ENCODE measurements around the gene GPN1. TPM values are rescaled to one million over a fixed set of nuclear protein-coding genes. Genes with fewer than 3 reads are reported as not detected.

GPN1 gene
- polyA plus RNA-seq (2013, experiment 1 of 2), result 46.1 TPM
- 48.0 TPM for polyA plus RNA-seq (2013, experiment 2 of 2)

GRCh38 chr2:27628767-27629709, at the start of gene GPN1, which contains the start of gene CCDC121:
GPN1 (plus strand) TSS chr2:27629050; CDS start chr2:27629059, 9 bp downstream.
CCDC121 (minus strand) TSS chr2:27629012; CDS start chr2:27627799, 1,213 bp downstream.
- Histone ChIP-seq H3K4me1 (ENCODE audit: insufficient read depth, low read length) (peaks cover 6% of the 10 kb centered on the region; the same call in 1 of the 2 replicates), H3K9me3 (ENCODE audit: insufficient read depth, low read depth, low read length) (no peaks in the 10 kb centered on the region), H3K27me3 (ENCODE audit: insufficient read depth, low read length) (no peaks in the 10 kb centered on the region), H3K9ac (ENCODE audit: low read depth, low read length) (peak within 1 kb of the TSS; percentile 97), H3K27ac (ENCODE audit: low read depth, low read length) (peak within 1 kb of the TSS; percentile 61; the same call in 1 of the 2 replicates), H3K36me3 (ENCODE audit: insufficient read depth, low read length) (peaks cover 35% of the 10 kb centered on the region), H3K4me3 (ENCODE audit: low read length) (peak within 1 kb of the TSS; percentile 90)
- WGBS, result 3% methylated on average over 44 of the region's 44 CpGs

DNA sequence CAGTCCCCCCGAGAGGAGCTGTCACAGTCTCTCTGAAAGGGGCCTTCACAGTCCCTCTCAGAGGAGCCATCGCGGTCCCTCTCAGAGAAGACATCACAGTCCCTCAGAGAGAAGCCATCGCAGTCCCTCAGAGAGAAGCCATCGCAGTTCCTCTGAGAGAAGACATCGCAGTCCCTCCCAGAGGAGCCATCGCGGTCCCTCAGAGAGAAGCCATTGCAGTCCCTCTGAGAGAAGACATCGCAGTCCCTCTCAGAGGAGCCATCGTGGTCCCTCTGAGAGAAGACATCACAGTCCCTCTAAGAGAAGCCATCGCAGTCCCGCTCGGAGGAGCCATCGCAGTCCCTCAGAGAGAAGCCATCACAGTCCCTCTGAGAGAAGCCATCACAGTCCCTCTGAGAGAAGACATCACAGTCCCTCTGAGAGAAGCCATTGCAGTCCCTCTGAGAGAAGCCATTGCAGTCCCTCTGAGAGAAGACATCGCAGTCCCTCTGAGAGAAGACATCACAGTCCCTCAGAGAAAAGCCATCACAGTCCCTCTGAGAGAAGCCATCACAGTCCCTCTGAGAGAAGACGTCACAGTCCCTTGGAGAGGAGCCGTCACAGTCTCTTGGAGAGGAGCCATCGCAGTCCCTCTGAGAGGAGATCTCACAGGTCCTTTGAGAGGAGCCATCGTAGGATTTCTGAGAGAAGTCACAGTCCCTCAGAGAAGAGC, 47.3 kb upstream of the GPN1 start:
- no peak overlapping the region for H3K9ac ChIP-seq (ENCODE audit: low read depth, low read length)
- peaks cover 6% of the 10 kb centered on the region; the same call in 1 of the 2 replicates for H3K4me1 ChIP-seq (ENCODE audit: insufficient read depth, low read length)
- H3K27me3 ChIP-seq (ENCODE audit: insufficient read depth, low read length), result peaks cover 27% of the 10 kb centered on the region; the same call in 1 of the 2 replicates
- no peak overlapping the region for H3K4me3 ChIP-seq (ENCODE audit: low read length)
- no peak overlapping the region for H3K27ac ChIP-seq (ENCODE audit: low read depth, low read length)
- 95% methylated on average over 19 of the region's 19 CpGs for WGBS
- peaks cover 3% of the 10 kb centered on the region; the same call in 1 of the 2 replicates for H3K9me3 ChIP-seq (ENCODE audit: insufficient read depth, low read depth, low read length)
- H3K36me3 ChIP-seq (ENCODE audit: insufficient read depth, low read length), result no peaks in the 10 kb centered on the region

- 89% methylated on average over 16 of the region's 16 CpGs for WGBS
- no peaks in the 10 kb centered on the region for H3K36me3 ChIP-seq (ENCODE audit: insufficient read depth, low read length)
- 0 out of 2 replicates have a peak, but pooled peaks cover 2% of the 10 kb centered on the region for H3K9me3 ChIP-seq (ENCODE audit: insufficient read depth, low read depth, low read length)
- peak overlapping the region; percentile 52 for H3K9ac ChIP-seq (ENCODE audit: low read depth, low read length)
- H3K4me3 ChIP-seq (ENCODE audit: low read length), result peak overlapping the region; percentile 74
- 0 out of 2 replicates have a peak overlapping the region, but pooled peaks have one; percentile 25 for H3K27ac ChIP-seq (ENCODE audit: low read depth, low read length)
- H3K27me3 ChIP-seq (ENCODE audit: insufficient read depth, low read length), result peaks cover 22% of the 10 kb centered on the region; the same call in 1 of the 2 replicates
- peaks cover 6% of the 10 kb centered on the region; the same call in 1 of the 2 replicates for H3K4me1 ChIP-seq (ENCODE audit: insufficient read depth, low read length)
Observed at GRCh38 chr2:27582129-27582694, 46.6 kb upstream of the GPN1 start.

DNA sequence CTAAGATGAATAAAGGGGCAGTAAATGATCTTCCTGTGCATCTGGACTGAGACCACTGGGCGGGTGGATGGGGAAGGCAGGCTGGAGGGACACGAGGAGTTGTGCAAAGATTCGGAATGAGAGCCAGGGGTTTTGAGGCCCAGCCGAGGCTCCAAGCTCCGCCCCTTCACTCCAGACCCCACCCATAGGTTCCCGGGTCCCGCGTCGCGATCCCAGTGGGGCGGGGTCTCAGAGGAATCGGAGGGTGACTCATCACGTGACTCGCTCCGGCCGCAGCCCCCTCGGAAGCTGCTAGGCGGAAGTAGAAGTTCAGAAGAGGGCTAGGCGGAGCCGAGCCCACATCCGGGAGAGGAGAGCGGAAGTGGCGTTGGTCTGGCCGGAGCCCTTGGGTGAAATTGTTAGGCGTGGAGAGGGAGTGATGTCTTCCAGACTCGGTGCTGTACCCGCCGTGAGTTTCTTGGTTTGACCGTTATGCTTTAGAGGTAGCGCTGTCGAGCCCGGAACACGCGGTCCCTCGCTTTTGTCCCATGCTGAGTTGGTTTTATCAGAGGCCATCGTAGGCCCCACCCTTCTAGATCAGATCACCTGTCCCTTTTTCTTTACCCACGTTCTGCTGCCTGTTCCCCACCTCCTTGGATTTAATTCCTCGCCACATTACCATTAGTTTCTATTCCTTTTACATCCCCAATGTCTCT, 46.0 kb upstream of the GPN1 start, which contains the start of gene ZNF512:
ZNF512 (plus strand) TSS at position 348 of the 695 bp plus-strand sequence; CDS start at position 419, 71 bp downstream.
- Histone ChIP-seq H3K4me3 (ENCODE audit: low read length) (peak within 1 kb of the TSS; percentile 74), H3K9ac (ENCODE audit: low read depth, low read length) (peak within 1 kb of the TSS; percentile 79), H3K36me3 (ENCODE audit: insufficient read depth, low read length) (no peaks in the 10 kb centered on the region), H3K27ac (ENCODE audit: low read depth, low read length) (0 out of 2 replicates have a peak within 1 kb of the TSS, but pooled peaks have one; percentile 25), H3K9me3 (ENCODE audit: insufficient read depth, low read depth, low read length) (no peaks in the 10 kb centered on the region), H3K4me1 (ENCODE audit: insufficient read depth, low read length) (peaks cover 6% of the 10 kb centered on the region; the same call in 1 of the 2 replicates), H3K27me3 (ENCODE audit: insufficient read depth, low read length) (peaks cover 22% of the 10 kb centered on the region; the same call in 1 of the 2 replicates)
- 3% methylated on average over 38 of the region's 38 CpGs for WGBS

DNA sequence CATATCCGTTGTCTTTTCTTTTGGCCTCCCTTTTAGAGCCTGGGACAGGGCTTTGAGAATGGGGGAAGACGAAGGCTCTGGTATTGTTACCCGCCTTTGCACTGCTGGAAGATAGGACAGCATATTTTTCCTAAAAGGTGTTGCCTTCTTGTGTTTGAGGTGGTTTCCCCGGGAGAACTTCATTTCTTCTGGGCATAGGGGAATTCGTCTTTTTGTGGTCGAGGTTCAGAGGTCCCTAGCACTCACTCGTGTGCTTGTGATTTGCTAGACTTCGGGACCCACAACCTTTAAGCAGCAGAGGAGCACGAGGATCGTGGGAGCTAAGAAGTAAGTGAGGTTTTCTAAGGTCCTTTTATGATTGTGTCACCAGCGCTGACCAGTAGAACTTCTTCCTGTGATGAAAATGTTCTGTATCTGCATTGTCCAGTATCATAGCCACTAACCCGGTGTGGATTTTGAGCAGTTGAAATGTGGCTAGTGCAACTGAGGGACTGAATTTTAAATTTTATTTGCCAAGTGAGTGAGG, 45.4 kb upstream of the GPN1 start:
- H3K27ac ChIP-seq (ENCODE audit: low read depth, low read length), result no peak overlapping the region
- H3K4me1 ChIP-seq (ENCODE audit: insufficient read depth, low read length), result peaks cover 6% of the 10 kb centered on the region; the same call in 1 of the 2 replicates
- 5% methylated on average over 12 of the region's 12 CpGs for whole genome bisulfite sequencing
- H3K4me3 ChIP-seq (ENCODE audit: low read length), result peak overlapping the region; percentile 74
- H3K9ac ChIP-seq (ENCODE audit: low read depth, low read length), result peak overlapping the region; percentile 79
- H3K36me3 ChIP-seq (ENCODE audit: insufficient read depth, low read length), result no peaks in the 10 kb centered on the region
- H3K27me3 ChIP-seq (ENCODE audit: insufficient read depth, low read length), result peaks cover 16% of the 10 kb centered on the region; the same call in 1 of the 2 replicates
- no peaks in the 10 kb centered on the region for H3K9me3 ChIP-seq (ENCODE audit: insufficient read depth, low read depth, low read length)

GRCh38 chr2:27584597-27584996, 44.3 kb upstream of the GPN1 start:
- Histone ChIP-seq H3K27ac (ENCODE audit: low read depth, low read length) (no peak overlapping the region), H3K9me3 (ENCODE audit: insufficient read depth, low read depth, low read length) (no peaks in the 10 kb centered on the region; the same call in 1 of the 2 replicates), H3K4me3 (ENCODE audit: low read length) (peak overlapping the region; percentile 74), H3K36me3 (ENCODE audit: insufficient read depth, low read length) (no peaks in the 10 kb centered on the region), H3K4me1 (ENCODE audit: insufficient read depth, low read length) (peaks cover 6% of the 10 kb centered on the region; the same call in 1 of the 2 replicates), H3K27me3 (ENCODE audit: insufficient read depth, low read length) (peaks cover 12% of the 10 kb centered on the region; the same call in 1 of the 2 replicates), H3K9ac (ENCODE audit: low read depth, low read length) (no peak overlapping the region; the same call in 1 of the 2 replicates)
- 85% methylated on average over 3 of the region's 3 CpGs for WGBS

DNA sequence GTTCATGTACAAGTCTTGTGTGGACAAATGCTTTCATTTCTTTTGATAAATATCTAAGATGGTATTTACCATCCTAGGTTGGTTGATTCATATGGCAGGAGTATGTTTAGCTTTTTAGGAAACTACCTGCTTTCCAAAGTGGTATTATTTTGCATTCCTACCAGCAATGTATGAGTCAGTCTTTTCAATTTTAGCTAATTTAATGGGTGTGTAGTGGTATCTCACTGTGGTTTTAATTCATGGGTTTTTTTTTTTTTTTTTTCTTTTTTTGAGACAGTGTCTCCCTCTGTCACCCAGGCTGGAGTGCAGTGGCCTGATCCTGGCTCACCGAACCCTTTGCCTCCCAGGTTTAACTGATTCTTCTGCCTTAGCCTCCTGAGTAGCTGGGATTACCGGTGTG, 41.8 kb upstream of the GPN1 start:
- WGBS, result 100% methylated on average over 2 of the region's 2 CpGs

DNA sequence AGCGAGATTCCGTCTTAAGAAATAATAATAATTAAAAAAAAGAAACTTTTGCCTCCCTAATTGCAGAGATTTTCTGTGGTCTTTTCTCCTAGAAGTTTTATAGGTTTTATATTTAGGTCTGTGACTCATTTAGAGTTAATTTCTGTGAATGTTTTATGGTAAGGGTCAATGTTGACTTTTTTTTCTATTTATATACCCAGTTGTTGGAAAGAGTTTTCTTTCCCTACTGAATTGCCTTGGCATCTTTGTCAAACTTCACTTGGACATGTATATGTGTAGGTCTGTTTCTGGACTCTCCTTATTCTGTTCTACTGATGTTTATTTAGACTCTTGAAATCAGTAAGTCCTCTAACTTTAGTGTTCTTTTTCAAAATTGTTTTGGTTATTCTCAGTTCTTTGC, 40.5 kb upstream of the GPN1 start:
- peaks cover 19% of the 10 kb centered on the region for H3K9me3 ChIP-seq (ENCODE audit: insufficient read depth, low read depth, low read length)
- no peak overlapping the region for H3K4me3 ChIP-seq (ENCODE audit: low read length)
- 100% methylated on average over 1 of the region's 2 CpGs for WGBS
- no peaks in the 10 kb centered on the region; the same call in 1 of the 2 replicates for H3K36me3 ChIP-seq (ENCODE audit: insufficient read depth, low read length)
- no peak overlapping the region for H3K27ac ChIP-seq (ENCODE audit: low read depth, low read length)
- H3K9ac ChIP-seq (ENCODE audit: low read depth, low read length), result no peak overlapping the region
- no peaks in the 10 kb centered on the region for H3K27me3 ChIP-seq (ENCODE audit: insufficient read depth, low read length)
- peaks cover 3% of the 10 kb centered on the region; the same call in 1 of the 2 replicates for H3K4me1 ChIP-seq (ENCODE audit: insufficient read depth, low read length)

More for the DNA sequence above, 41.8 kb upstream of the GPN1 start:
- H3K4me3 ChIP-seq (ENCODE audit: low read length), result no peak overlapping the region
- H3K9me3 ChIP-seq (ENCODE audit: insufficient read depth, low read depth, low read length), result peaks cover 10% of the 10 kb centered on the region; the same call in 1 of the 2 replicates
- no peaks in the 10 kb centered on the region; the same call in 1 of the 2 replicates for H3K36me3 ChIP-seq (ENCODE audit: insufficient read depth, low read length)
- H3K4me1 ChIP-seq (ENCODE audit: insufficient read depth, low read length), result peaks cover 6% of the 10 kb centered on the region; the same call in 1 of the 2 replicates
- H3K9ac ChIP-seq (ENCODE audit: low read depth, low read length), result no peak overlapping the region
- no peaks in the 10 kb centered on the region for H3K27me3 ChIP-seq (ENCODE audit: insufficient read depth, low read length)
- no peak overlapping the region for H3K27ac ChIP-seq (ENCODE audit: low read depth, low read length)

DNA sequence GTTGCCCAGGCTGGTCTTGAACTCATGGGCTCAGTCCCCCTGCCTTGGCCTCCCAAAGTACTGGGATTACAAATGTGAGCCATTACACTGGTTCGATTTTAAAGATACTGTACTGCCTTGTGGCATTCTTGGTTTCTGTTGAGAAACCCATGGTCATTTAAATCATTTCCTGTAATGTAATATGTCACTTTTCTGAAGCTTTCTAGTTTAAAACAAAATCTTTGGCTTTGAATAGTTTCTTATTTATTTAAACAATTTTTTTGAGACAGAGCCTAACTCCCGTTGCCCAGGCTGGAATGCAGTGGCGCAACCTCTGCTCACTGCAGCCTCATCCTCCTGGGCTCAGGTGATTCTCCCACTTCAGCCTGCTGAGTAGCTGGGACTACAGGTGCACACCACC, 37.1 kb upstream of the GPN1 start:
- Histone ChIP-seq H3K27me3 (ENCODE audit: insufficient read depth, low read length) (no peaks in the 10 kb centered on the region), H3K9ac (ENCODE audit: low read depth, low read length) (no peak overlapping the region), H3K9me3 (ENCODE audit: insufficient read depth, low read depth, low read length) (peaks cover 35% of the 10 kb centered on the region), H3K4me1 (ENCODE audit: insufficient read depth, low read length) (no peaks in the 10 kb centered on the region), H3K4me3 (ENCODE audit: low read length) (no peak overlapping the region), H3K27ac (ENCODE audit: low read depth, low read length) (no peak overlapping the region), H3K36me3 (ENCODE audit: insufficient read depth, low read length) (no peaks in the 10 kb centered on the region; the same call in 1 of the 2 replicates)
- WGBS, result 95% methylated on average over 3 of the region's 3 CpGs

Measured in HUES64 (cell line).